Measurements from ENCODE around the gene TMEM165. TPM values are rescaled to one million over a fixed set of nuclear protein-coding genes. Genes with fewer than 3 reads are reported as not detected.
A peak's percentile ranks its signal among the peaks of the same experiment; 100 is the strongest.

TMEM165 gene
- total RNA-seq, 2 donors from 2014 or later: 70.0 to 80.0 TPM

DNA sequence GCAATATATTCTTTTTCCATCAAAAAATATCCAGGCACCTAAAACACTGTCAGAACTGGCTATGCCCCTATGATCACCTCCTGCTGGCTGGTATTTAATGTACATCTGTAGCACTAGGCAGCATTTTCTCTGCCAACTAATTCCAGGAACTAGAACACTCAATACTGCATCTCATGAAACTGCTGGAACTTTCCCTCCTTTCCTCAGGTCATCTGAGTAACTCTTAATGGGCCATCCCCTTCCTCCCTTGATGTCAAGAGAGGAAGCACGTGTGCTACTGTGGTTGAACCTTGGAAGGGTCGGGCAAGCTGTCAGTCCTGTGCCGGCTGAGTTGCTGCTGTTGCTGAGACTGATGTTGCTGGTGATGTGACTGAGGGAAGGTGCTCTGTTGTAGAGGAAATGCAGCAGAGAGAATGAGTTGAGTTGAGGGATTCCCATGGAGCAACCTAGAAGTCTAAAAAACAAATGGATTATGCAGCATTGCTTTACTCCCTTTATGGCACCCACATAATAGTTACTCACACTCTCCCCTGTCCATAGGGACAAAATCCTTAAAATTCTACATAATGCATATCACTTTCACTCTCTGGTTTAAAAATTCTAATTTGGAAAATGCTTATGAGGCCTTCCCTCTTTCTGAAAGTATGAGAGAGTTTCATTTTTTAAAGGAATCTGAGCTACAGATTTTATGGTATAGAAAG, 39.5 kb downstream of the TMEM165 start:
- intact Hi-C loops (cut with DNase I): loop anchor here (10.0 kb wide), 1 partner anchor 110 kb away; the partner anchor contains the start of gene CLOCK
- H3K4me1 ChIP-seq: no peaks in the 10 kb centered on the region
- no peak for DNase-seq

DNA sequence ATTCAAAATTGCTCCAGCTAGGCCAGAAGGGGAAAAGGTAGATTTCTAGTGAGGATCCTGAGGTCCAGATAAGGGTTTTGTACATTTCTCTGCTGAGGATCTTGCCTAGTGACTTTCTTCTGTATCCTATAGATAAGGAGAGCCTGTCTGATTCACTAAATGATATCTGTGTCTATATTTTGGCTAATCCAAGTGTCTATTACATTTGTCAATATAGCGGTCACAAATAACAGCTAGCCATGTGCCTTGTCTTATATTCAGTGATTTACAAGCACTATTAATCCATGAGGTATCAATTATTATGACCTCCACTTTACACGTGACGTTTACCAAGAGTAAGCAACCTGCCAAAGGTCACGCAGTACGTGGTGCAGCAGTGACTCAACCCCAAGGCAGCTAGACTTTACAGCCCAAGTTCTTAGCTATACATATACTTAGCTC, 41.6 kb downstream of the TMEM165 start:
- H3K27ac ChIP-seq: peak overlapping the region; percentile 64
- peak; percentile 46 for DNase-seq
- intact Hi-C loops (cut with DNase I): loop anchor here (10.0 kb wide), 1 partner anchor 107 kb away; the partner anchor contains the start of gene CLOCK
- TF ChIP-seq, protein P1, sequence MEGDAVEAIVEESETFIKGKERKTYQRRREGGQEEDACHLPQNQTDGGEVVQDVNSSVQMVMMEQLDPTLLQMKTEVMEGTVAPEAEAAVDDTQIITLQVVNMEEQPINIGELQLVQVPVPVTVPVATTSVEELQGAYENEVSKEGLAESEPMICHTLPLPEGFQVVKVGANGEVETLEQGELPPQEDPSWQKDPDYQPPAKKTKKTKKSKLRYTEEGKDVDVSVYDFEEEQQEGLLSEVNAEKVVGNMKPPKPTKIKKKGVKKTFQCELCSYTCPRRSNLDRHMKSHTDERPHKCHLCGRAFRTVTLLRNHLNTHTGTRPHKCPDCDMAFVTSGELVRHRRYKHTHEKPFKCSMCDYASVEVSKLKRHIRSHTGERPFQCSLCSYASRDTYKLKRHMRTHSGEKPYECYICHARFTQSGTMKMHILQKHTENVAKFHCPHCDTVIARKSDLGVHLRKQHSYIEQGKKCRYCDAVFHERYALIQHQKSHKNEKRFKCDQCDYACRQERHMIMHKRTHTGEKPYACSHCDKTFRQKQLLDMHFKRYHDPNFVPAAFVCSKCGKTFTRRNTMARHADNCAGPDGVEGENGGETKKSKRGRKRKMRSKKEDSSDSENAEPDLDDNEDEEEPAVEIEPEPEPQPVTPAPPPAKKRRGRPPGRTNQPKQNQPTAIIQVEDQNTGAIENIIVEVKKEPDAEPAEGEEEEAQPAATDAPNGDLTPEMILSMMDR (IDR thresholded peaks at IDR 0.05): no peak
- no peaks in the 10 kb centered on the region for H3K36me3 ChIP-seq
- H3K27me3 ChIP-seq: no peaks in the 10 kb centered on the region
- no peak overlapping the region for H3K9ac ChIP-seq (ENCODE audit: low read depth in 2 of 2, low read length in 2 of 2)
- H3K9me3 ChIP-seq: no peaks in the 10 kb centered on the region
- H3K4me3 ChIP-seq: no peak overlapping the region
- no peaks in the 10 kb centered on the region for H3K4me1 ChIP-seq

More for the DNA sequence above, 39.5 kb downstream of the TMEM165 start:
- H3K36me3 ChIP-seq: no peaks in the 10 kb centered on the region
- H3K9ac ChIP-seq (ENCODE audit: low read depth in 2 of 2, low read length in 2 of 2): no peak overlapping the region
- no peaks in the 10 kb centered on the region for H3K27me3 ChIP-seq
- H3K27ac ChIP-seq: no peak overlapping the region
- TF ChIP-seq, protein P1 (IDR thresholded peaks at IDR 0.05): no peak
- H3K4me3 ChIP-seq: no peak overlapping the region
- no peaks in the 10 kb centered on the region for H3K9me3 ChIP-seq

DNA sequence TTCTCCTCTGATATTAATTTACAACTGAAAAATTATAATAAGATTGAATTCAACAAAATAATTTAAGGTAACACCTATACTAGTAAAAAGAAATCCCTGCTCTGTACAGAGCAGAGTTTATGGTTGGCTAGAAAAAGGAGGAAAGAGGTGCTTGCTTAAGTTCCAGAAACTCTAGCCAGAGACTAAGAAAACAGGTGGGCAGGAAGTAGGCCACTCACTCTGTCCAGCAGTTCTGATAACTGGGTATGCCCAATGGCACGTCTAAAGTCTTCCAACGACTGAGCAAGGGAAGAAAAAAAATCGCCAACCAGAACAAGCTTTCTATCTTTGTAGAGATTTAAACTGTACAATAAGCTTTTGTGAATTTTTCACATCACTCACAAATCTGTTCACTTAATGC, 42.1 kb downstream of the TMEM165 start:
- Histone ChIP-seq H3K4me1 (no peaks in the 10 kb centered on the region), H3K36me3 (no peaks in the 10 kb centered on the region), H3K9me3 (no peaks in the 10 kb centered on the region), H3K27ac (peak overlapping the region; percentile 64), H3K4me3 (no peak overlapping the region), H3K9ac (ENCODE audit: low read depth in 2 of 2, low read length in 2 of 2) (no peak overlapping the region), H3K27me3 (no peaks in the 10 kb centered on the region)
- no peak for DNase-seq
- intact Hi-C loops (cut with DNase I): loop anchor here (10.0 kb wide), 1 partner anchor 107 kb away; the partner anchor contains the start of gene CLOCK
- TF ChIP-seq, protein P1 (IDR thresholded peaks at IDR 0.05): no peak

DNA sequence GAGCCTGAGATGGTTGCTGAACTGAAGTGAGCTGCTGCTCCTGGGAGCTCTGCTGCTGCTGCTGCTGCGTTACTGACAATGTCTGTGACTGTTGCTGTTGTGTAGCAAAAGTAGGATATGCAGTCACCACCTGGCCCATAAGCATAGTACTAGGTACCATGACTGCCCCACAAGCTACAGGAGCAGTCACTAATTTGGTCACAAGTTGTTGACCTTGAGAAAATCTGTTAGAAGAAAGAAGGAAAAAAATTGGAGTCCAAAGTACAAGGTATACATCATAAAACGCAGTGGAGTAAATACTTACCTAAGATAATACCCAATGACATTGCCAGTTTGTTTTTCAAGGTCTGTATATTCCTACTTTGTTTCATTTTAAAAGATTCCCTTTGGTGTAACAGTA, 42.6 kb downstream of the TMEM165 start:
- no peaks in the 10 kb centered on the region for H3K36me3 ChIP-seq
- intact Hi-C loops (cut with DNase I): loop anchor here (10.0 kb wide), 1 partner anchor 106 kb away; the partner anchor contains the start of gene CLOCK
- DNase-seq: peak; percentile 22
- H3K4me3 ChIP-seq: no peak overlapping the region
- H3K4me1 ChIP-seq: no peaks in the 10 kb centered on the region
- no peak overlapping the region for H3K9ac ChIP-seq (ENCODE audit: low read depth in 2 of 2, low read length in 2 of 2)
- TF ChIP-seq, protein P1 (IDR thresholded peaks at IDR 0.05): no peak
- H3K27ac ChIP-seq: peak overlapping the region; percentile 64
- H3K27me3 ChIP-seq: no peaks in the 10 kb centered on the region
- H3K9me3 ChIP-seq: no peaks in the 10 kb centered on the region

DNA sequence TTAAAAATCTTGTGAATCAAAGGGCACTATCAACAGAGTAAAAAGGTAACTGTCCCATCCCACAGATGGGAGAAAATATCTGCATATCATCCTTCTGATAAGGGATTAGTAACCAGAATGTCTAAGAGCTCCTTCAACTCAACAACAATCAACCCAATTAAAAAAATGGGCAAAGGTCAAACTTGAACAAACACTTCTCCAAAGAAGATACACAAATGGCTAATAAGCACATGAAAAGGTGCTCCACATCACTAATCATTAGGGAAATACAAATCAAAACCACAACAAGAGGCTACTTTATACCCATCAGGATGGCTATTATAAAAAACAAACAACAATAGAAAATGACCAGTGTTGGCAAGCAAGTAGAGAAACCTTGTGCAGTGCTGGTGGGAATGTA, 43.3 kb downstream of the TMEM165 start:
- no peaks in the 10 kb centered on the region for H3K36me3 ChIP-seq
- H3K4me3 ChIP-seq: no peak overlapping the region
- no peak overlapping the region for H3K9ac ChIP-seq (ENCODE audit: low read depth in 2 of 2, low read length in 2 of 2)
- H3K9me3 ChIP-seq: no peaks in the 10 kb centered on the region
- TF ChIP-seq, protein P1 (IDR thresholded peaks at IDR 0.05): no peak
- intact Hi-C loops (cut with DNase I): loop anchor here (10.0 kb wide), 1 partner anchor 106 kb away; the partner anchor contains the start of gene CLOCK
- no peak for DNase-seq
- H3K27ac ChIP-seq: peak overlapping the region; percentile 24
- no peaks in the 10 kb centered on the region for H3K27me3 ChIP-seq
- H3K4me1 ChIP-seq: no peaks in the 10 kb centered on the region
